Measurements from ENCODE around the gene FAM3D. TPM values are rescaled to one million over a fixed set of nuclear protein-coding genes. Genes with fewer than 3 reads are reported as not detected.
"Not testable (repeated sequence)": the region's sequence is repeated elsewhere in the genome, so short reads cannot be mapped to it uniquely, and the experiment has no call there.

Gene FAM3D
- total RNA-seq, 2 donors from 2014 or later, result 646 to 707 TPM

DNA sequence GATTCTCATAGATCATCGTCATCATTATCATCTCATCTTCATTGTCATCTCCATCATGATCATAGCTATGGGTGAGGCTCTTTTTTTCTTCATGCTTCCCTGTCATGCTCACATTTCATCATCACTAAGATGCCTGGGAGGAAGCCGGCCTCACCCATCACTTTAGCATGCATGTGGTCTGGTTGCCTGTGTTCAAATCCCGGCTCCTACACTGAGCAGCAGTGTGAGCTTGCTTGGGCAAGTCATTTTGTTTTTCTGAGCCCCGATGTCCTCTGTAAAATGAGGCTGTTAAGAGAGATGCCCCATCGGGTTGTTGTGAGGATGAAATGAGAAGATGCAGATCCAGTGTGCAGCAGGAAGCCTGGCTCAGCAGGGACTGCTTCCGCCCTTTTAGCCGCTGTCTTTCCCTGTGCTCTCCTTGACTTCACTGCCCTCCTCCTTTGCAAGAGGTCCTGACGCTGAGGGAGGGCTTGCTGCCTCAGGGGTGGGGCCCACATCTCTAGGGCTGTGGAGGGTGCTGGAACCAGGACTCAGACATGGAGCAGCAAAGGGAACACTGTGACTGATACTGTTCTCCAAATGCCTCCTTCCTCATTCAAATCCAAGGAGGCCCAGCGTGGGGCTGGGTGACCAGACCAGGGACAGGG, 14.4 kb upstream of the FAM3D start:
- Histone ChIP-seq H3K36me3 (no peaks in the 10 kb centered on the region), H3K9ac (ENCODE audit: low read depth in 2 of 2, low read length in 2 of 2) (peak overlapping the region in 1 of 2 donors; percentile 19), H3K27me3 (no peaks in the 10 kb centered on the region), H3K9me3 (no peaks in the 10 kb centered on the region), H3K4me1 (no peaks in the 10 kb centered on the region), H3K4me3 (no peak overlapping the region), H3K27ac (no peak overlapping the region)
- intact Hi-C loops (cut with DNase I), result no loop called here
- no peak for DNase-seq
- TF ChIP-seq, protein P1, sequence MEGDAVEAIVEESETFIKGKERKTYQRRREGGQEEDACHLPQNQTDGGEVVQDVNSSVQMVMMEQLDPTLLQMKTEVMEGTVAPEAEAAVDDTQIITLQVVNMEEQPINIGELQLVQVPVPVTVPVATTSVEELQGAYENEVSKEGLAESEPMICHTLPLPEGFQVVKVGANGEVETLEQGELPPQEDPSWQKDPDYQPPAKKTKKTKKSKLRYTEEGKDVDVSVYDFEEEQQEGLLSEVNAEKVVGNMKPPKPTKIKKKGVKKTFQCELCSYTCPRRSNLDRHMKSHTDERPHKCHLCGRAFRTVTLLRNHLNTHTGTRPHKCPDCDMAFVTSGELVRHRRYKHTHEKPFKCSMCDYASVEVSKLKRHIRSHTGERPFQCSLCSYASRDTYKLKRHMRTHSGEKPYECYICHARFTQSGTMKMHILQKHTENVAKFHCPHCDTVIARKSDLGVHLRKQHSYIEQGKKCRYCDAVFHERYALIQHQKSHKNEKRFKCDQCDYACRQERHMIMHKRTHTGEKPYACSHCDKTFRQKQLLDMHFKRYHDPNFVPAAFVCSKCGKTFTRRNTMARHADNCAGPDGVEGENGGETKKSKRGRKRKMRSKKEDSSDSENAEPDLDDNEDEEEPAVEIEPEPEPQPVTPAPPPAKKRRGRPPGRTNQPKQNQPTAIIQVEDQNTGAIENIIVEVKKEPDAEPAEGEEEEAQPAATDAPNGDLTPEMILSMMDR (IDR thresholded peaks at IDR 0.05), result no peak

DNA sequence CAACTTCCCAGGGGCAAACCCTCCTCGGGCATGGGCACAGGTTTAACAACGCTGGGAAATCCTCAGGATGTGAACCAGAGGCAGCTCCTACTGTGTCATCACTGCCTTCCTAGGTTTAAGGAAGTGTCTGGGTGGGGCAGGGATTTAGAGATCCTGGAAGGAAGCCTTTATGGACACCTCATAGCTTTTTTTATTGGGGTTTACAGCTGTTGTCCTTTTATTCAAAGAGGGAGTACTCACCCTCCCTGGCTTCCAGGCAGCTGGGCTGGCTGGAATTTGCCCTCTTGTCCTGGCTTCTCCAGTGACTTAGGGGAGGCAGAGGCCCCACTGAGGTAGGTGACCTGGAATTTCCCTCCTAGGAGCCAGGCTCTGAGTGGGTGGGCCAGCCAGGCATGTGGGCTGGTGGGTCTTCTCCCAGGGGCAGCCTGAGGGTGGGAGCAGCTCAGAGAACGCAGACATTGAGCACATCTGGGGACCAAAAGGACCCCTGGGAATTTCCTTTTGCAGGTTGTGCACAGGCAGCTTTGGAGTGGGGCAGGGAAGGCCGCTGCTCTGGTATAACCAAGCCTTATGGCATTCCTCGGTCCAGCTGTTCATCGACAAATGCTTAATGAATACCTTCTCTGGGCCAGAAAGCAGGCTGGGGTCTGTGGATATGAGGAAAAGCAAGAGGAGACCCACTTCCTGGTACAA, 13.5 kb upstream of the FAM3D start:
- Histone ChIP-seq H3K4me3 (no peak overlapping the region), H3K27me3 (no peaks in the 10 kb centered on the region), H3K27ac (peak overlapping the region; percentile 58), H3K9me3 (no peaks in the 10 kb centered on the region), H3K9ac (ENCODE audit: low read depth in 2 of 2, low read length in 2 of 2) (peak overlapping the region in 1 of 2 donors; percentile 54), H3K36me3 (no peaks in the 10 kb centered on the region), H3K4me1 (no peaks in the 10 kb centered on the region)
- peak; percentile 75 for DNase-seq
- intact Hi-C loops (cut with DNase I), result no loop called here
- TF ChIP-seq, protein P1 (IDR thresholded peaks at IDR 0.05), result no peak

- H3K27me3 ChIP-seq, result no peaks in the 10 kb centered on the region
- no peak for DNase-seq
- H3K9ac ChIP-seq (ENCODE audit: low read depth in 2 of 2, low read length in 2 of 2), result peak overlapping the region in 1 of 2 donors; percentile 54
- intact Hi-C loops (cut with DNase I), result no loop called here
- H3K27ac ChIP-seq, result peak overlapping the region; percentile 58
- no peaks in the 10 kb centered on the region for H3K36me3 ChIP-seq
- no peak overlapping the region for H3K4me3 ChIP-seq
- TF ChIP-seq, protein P1 (IDR thresholded peaks at IDR 0.05), result no peak
- no peaks in the 10 kb centered on the region for H3K4me1 ChIP-seq
- no peaks in the 10 kb centered on the region for H3K9me3 ChIP-seq
Measured at GRCh38 chr3:58679446-58679845, 12.9 kb upstream of the FAM3D start.

GRCh38 chr3:58678177-58678970, 11.8 kb upstream of the FAM3D start:
- DNase-seq; H3K4me3 ChIP-seq; H3K36me3 ChIP-seq; intact Hi-C loops (cut with DNase I); H3K4me1 ChIP-seq; H3K27ac ChIP-seq; H3K27me3 ChIP-seq; H3K9me3 ChIP-seq; H3K9ac ChIP-seq (ENCODE audit: low read depth in 2 of 2, low read length in 2 of 2): not testable (repeated sequence)

GRCh38 chr3:58672880-58673279, 6.3 kb upstream of the FAM3D start:
- Histone ChIP-seq H3K9me3 (no peaks in the 10 kb centered on the region), H3K27me3 (no peaks in the 10 kb centered on the region), H3K4me1 (peaks cover 7% of the 10 kb centered on the region), H3K4me3 (no peak overlapping the region), H3K9ac (ENCODE audit: low read depth in 2 of 2, low read length in 2 of 2) (no peak overlapping the region), H3K36me3 (no peaks in the 10 kb centered on the region), H3K27ac (peak overlapping the region; percentile 86)
- DNase-seq, result no peak
- TF ChIP-seq, protein P1 (IDR thresholded peaks at IDR 0.05), result no peak
- intact Hi-C loops (cut with DNase I), result no loop called here
